ENCODE results near the gene CHN2. TPM values are rescaled to one million over a fixed set of nuclear protein-coding genes. Genes with fewer than 3 reads are reported as not detected.

CHN2 gene
- total RNA-seq, 1 experiment from 2014 or later, result 3.6 TPM

GRCh38 chr7:29328811-29329210 lies 134.2 kb downstream of the CHN2 start:
- no peak for DNase-seq (ENCODE audit: extremely low read depth, low read depth)

GRCh38 chr7:29329686-29330085 lies 135.1 kb downstream of the CHN2 start:
- DNase-seq (ENCODE audit: extremely low read depth, low read depth), result no peak

GRCh38 chr7:29330136-29330535 lies 135.6 kb downstream of the CHN2 start:
- DNase-seq (ENCODE audit: extremely low read depth, low read depth), result no peak

GRCh38 chr7:29331163-29331562 lies 136.6 kb downstream of the CHN2 start:
- DNase-seq (ENCODE audit: extremely low read depth, low read depth), result no peak

- DNase-seq (ENCODE audit: extremely low read depth, low read depth), result no peak
Observed at GRCh38 chr7:29332042-29332811, 137.7 kb downstream of the CHN2 start.

GRCh38 chr7:29332875-29333855 lies 138.6 kb downstream of the CHN2 start:
- DNase-seq (ENCODE audit: extremely low read depth, low read depth), result no peak

- no peak for DNase-seq (ENCODE audit: extremely low read depth, low read depth)
Observed at GRCh38 chr7:29335188-29336083, 140.9 kb downstream of the CHN2 start.

GRCh38 chr7:29337546-29338116 lies 143.1 kb downstream of the CHN2 start:
- no peak for DNase-seq (ENCODE audit: extremely low read depth, low read depth)

- no peak for DNase-seq (ENCODE audit: extremely low read depth, low read depth)
Observed at GRCh38 chr7:29340696-29341095, 146.1 kb downstream of the CHN2 start.

- DNase-seq (ENCODE audit: extremely low read depth, low read depth), result no peak
Observed at GRCh38 chr7:29341156-29341555, 146.6 kb downstream of the CHN2 start.

- no peak for DNase-seq (ENCODE audit: extremely low read depth, low read depth)
Observed at GRCh38 chr7:29342761-29343160, 148.2 kb downstream of the CHN2 start.

- DNase-seq (ENCODE audit: extremely low read depth, low read depth), result no peak
Observed at GRCh38 chr7:29343399-29343798, 148.8 kb downstream of the CHN2 start.

GRCh38 chr7:29344334-29344978 lies 149.9 kb downstream of the CHN2 start:
- DNase-seq (ENCODE audit: extremely low read depth, low read depth), result no peak

- DNase-seq (ENCODE audit: extremely low read depth, low read depth), result peak; percentile 18
Observed at GRCh38 chr7:29345590-29345989, 151.0 kb downstream of the CHN2 start.

- no peak for DNase-seq (ENCODE audit: extremely low read depth, low read depth)
Observed at GRCh38 chr7:29346231-29346978, 151.8 kb downstream of the CHN2 start.

GRCh38 chr7:29349362-29349761 lies 154.8 kb downstream of the CHN2 start:
- no peak for DNase-seq (ENCODE audit: extremely low read depth, low read depth)

GRCh38 chr7:29350351-29350750 lies 155.8 kb downstream of the CHN2 start:
- DNase-seq (ENCODE audit: extremely low read depth, low read depth), result no peak

GRCh38 chr7:29352041-29352440 lies 157.5 kb downstream of the CHN2 start:
- DNase-seq (ENCODE audit: extremely low read depth, low read depth), result no peak

GRCh38 chr7:29353810-29354209 lies 159.2 kb downstream of the CHN2 start:
- DNase-seq (ENCODE audit: extremely low read depth, low read depth), result no peak

Data from NCI-H460 (cell line).